GM19395 (cell line): ENCODE measurements around the gene FAM124A.

ENCODE experiments used
- ATAC-seq: cut with Tn5 transposase; IDR thresholded peaks from one replicate; pipeline ENCODE4 v1.9.1; 2021; ENCODE audit warnings: mild to moderate bottlenecking, moderate library complexity; ENCODE audit not compliant: unreplicated experiment

The FAM124A gene

GRCh38 chr13:51330791-51331190 is 108.6 kb downstream of the FAM124A start:
- no peak for ATAC-seq

- no peak for ATAC-seq
Observed at GRCh38 chr13:51331354-51331861, 109.2 kb downstream of the FAM124A start.

DNA sequence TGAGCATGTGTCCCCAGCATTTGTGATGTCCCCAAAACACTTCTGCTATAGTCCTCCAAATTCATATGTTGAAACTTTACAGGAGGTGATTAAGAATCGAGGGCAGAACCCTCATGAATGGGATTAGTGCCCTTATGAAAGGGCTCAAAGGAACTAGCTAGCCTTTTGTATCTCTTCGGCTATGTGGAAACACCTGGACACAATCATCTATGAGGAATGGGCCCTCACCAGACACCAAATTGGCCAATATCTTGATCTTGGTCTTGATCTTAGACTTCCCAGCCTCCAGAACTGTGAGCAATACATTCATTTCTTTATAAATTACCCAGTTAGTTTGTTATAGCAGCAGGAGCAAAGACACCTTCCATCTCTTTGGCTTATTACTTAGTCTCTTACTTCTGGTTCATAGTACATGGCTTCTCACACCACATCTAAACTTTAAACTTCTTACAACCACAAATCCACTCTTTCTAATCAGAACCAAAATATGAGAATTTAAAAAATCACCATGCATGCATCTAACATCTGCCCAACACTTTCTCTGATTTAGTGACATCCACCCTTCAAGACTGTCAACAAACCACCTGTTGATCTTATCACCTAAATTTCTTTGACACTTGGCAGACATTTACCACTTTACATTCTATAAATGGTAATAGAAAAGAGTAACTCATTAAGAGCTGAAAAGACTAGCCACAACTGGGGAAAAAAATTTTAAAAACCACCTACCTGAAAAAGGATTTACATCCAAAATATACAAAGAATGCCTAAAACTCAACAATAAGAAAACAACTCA is 110.6 kb downstream of the FAM124A start:
- no peak for ATAC-seq

- ATAC-seq: no peak
Observed at GRCh38 chr13:51333421-51333820, 111.2 kb downstream of the FAM124A start.

DNA sequence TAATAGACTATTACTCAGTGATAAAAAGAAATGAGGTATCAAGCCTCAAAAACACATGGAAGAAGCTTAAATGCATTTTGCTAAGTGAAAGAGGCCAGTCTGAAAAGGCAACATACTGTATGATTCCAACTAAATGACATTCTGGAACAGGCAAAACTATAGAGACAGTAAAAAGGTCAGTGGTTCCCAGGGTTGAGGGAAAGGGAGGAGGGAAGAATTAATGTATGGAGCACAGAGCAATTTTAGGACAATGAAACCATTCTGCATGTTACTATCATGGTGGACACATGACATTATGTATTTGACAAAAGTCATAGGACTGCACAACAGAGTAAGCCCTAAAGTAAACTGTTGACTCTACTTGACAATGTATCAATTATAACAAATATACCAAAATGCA is 111.6 kb downstream of the FAM124A start:
- no peak for ATAC-seq
